Liver (tissue), 9 donors: ENCODE measurements around the gene ARHGEF28. TPM values are rescaled to one million over a fixed set of nuclear protein-coding genes. Genes with fewer than 3 reads are reported as not detected.

Experiments used
- DNase-seq: peaks from one replicate; pipeline ENCODE4 v3.0.0-alpha.2; 2017; ENCODE audit warnings: low spot score
- H3K27ac ChIP-seq, 2 donors: one replicate each; pipeline ENCODE4 v1.7.0; 2013; ENCODE audit warnings: inconsistent platforms in 2 of 2, low read length in 2 of 2, control low read depth in 1 of 2, low read depth in 1 of 2, mild to moderate bottlenecking in 1 of 2
- H3K27me3 ChIP-seq, 4 donors: one replicate each; pipeline versions ENCODE4 v1.6.1 to v1.7.0; 2013; ENCODE audit warnings: low read length in 3 of 4, inconsistent platforms in 1 of 4, mild to moderate bottlenecking in 1 of 4, moderate library complexity in 1 of 4; ENCODE audit not compliant: control insufficient read depth in 4 of 4, insufficient read depth in 4 of 4
- H3K36me3 ChIP-seq, 4 donors: one replicate each; pipeline versions ENCODE4 v1.6.1 to v1.7.0; 2013; ENCODE audit warnings: low read length in 3 of 4, mild to moderate bottlenecking in 3 of 4, low read depth in 1 of 4, moderate library complexity in 1 of 4; ENCODE audit not compliant: control insufficient read depth in 4 of 4, insufficient read depth in 3 of 4
- H3K4me1 ChIP-seq, 4 donors: one replicate each; pipeline versions ENCODE4 v1.6.1 to v1.7.0; 2013; ENCODE audit warnings: low read length in 3 of 4, mild to moderate bottlenecking in 3 of 4, moderate library complexity in 1 of 4; ENCODE audit not compliant: control insufficient read depth in 4 of 4, insufficient read depth in 4 of 4
- H3K4me3 ChIP-seq, 3 donors: one replicate each; pipeline versions ENCODE4 v1.6.1 to v1.7.0; 2013; ENCODE audit warnings: low read length in 3 of 3, control low read depth in 1 of 3, low read depth in 1 of 3, mild to moderate bottlenecking in 1 of 3
- H3K9ac ChIP-seq, 2 donors: one replicate each; pipeline ENCODE4 v1.7.0; 2013; ENCODE audit warnings: low read length in 2 of 2, mild to moderate bottlenecking in 2 of 2, moderate library complexity in 2 of 2, control low read depth in 1 of 2, low read depth in 1 of 2
- H3K9me3 ChIP-seq, 4 donors: one replicate each; pipeline versions ENCODE4 v1.6.1 to v1.7.0; 2013; ENCODE audit warnings: low read length in 3 of 4; ENCODE audit not compliant: control insufficient read depth in 4 of 4
- EGR1 ChIP-seq, 2 donors: IDR thresholded peaks; 2 replicates each; pipeline ENCODE4 v1.6.1; 2016 to 2018; ENCODE audit warnings: antibody characterized with exemption in 2 of 2, low read depth in 2 of 2
- FOXA1 ChIP-seq: IDR thresholded peaks from 2 replicates; pipeline ENCODE4 v1.6.1; 2016; ENCODE audit warnings: antibody characterized with exemption
- FOXA2 ChIP-seq: IDR thresholded peaks from 2 replicates; pipeline ENCODE4 v1.6.1; 2016; ENCODE audit warnings: antibody characterized with exemption
- GABPA ChIP-seq, 2 donors: IDR thresholded peaks in 1 of 2; conservative IDR thresholded peaks in 1 of 2; 2 replicates each; pipeline ENCODE4 v1.6.1; 2016; ENCODE audit warnings: antibody characterized with exemption in 2 of 2, mild to moderate bottlenecking in 1 of 2, moderate library complexity in 1 of 2
- HNF4A ChIP-seq, 2 donors: conservative IDR thresholded peaks; 2 replicates each; pipeline ENCODE4 v1.6.1; 2016; ENCODE audit warnings: antibody characterized with exemption in 2 of 2, mild to moderate bottlenecking in 2 of 2
- HNF4G ChIP-seq: IDR thresholded peaks from 2 replicates; pipeline ENCODE4 v1.6.1; 2016; ENCODE audit warnings: antibody characterized with exemption
- NR2F2 ChIP-seq: IDR thresholded peaks from 2 replicates; pipeline ENCODE4 v1.6.1; 2016; ENCODE audit warnings: antibody characterized with exemption
- RAD21 ChIP-seq, 2 donors: IDR thresholded peaks; 2 replicates each; pipeline ENCODE4 v1.6.1; 2016; ENCODE audit warnings: antibody characterized with exemption in 2 of 2, mild to moderate bottlenecking in 2 of 2
- SP1 ChIP-seq: IDR thresholded peaks from 2 replicates; pipeline ENCODE4 v1.6.1; 2018; ENCODE audit warnings: antibody characterized with exemption, mild to moderate bottlenecking
- TAF1 ChIP-seq: conservative IDR thresholded peaks from 2 replicates; pipeline ENCODE4 v1.6.1; 2016; ENCODE audit warnings: antibody characterized with exemption, mild to moderate bottlenecking
- YY1 ChIP-seq: IDR thresholded peaks from 2 replicates; pipeline ENCODE4 v1.6.1; 2016; ENCODE audit warnings: antibody characterized with exemption, mild to moderate bottlenecking
- WGBS: extraction: QIAGEN DNeasy Blood & Tissue Kit; methylation state at CpG from one replicate; pipeline ENCODE4 v1.1.7; 2013; 5-methylcytosine and 5-hydroxymethylcytosine counted together
- polyA plus RNA-seq, 2 donors: library from polyadenylated mRNA; stranded (reverse) in 1 of 2; unstranded in 1 of 2; fragments of 200-250 nt in 1 of 2; fragments of >200 nt in 1 of 2; fragmentation: Nextera tagmentation in 1 of 2; extraction: Ambion mirVana in 1 of 2; gene quantifications; one replicate each; pipeline versions ENCODE4 v1.2.1 to v1.2.3, GENCODE V29; 2013 to 2015
- total RNA-seq, 2 donors: library from RNA; depleted of rRNA; stranded (reverse); fragments of >200 nt; gene quantifications; one replicate each; pipeline ENCODE4 v1.2.3, GENCODE V29; 2014
- TF ChIP-seq, protein P1 (sequence below): IDR thresholded peaks from 2 replicates; pipeline ENCODE4 v1.6.1; 2016; ENCODE audit warnings: antibody characterized with exemption
- TF ChIP-seq, protein P2 (sequence below): IDR thresholded peaks from 2 replicates; pipeline ENCODE4 v1.6.1; 2016; ENCODE audit warnings: antibody characterized with exemption
- TF ChIP-seq, protein P3 (sequence below): fragments of 150-350 bp; IDR thresholded peaks from 2 replicates; pipeline ENCODE4 v1.5.1; 2017; ENCODE audit warnings: improper control_type of control experiment, low read depth, low read length; ENCODE audit not compliant: missing input control
- TF ChIP-seq, protein P4 (sequence below): IDR thresholded peaks from 2 replicates; pipeline ENCODE4 v1.6.1; 2016; ENCODE audit warnings: antibody characterized with exemption, mild to moderate bottlenecking
- TF ChIP-seq, protein P5 (sequence below): IDR thresholded peaks from 2 replicates; pipeline ENCODE4 v1.6.1; 2016; ENCODE audit warnings: antibody characterized with exemption
- donor health status: healthy.
- donor health status: healthy.
- donor health status: healthy.
- donor health status: healthy.
- donor health status: healthy.

Gene ARHGEF28
- total and polyA plus RNA-seq, 4 donors = 1.6 to 13.9 (median 3.6) TPM

DNA sequence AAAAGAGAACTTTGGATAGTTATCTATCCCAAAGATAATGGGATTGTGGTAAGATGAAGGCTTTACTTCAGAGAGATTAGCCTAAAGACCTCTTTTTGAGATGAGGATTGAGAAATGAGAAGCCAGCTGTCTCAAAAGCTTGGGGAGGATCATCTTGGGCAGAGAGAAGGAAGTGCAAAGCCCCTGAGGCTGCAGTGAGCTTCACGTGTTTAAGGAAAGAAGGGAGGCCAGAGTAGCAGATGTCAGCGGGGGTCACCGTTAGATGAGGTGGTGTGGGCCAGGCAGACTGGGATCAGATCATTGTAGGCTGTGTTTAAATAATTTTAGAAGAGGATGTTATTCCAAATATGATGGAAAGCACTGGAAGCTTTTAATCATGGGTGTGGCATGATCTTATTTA, 270.1 kb downstream of the ARHGEF28 start:
- Histone ChIP-seq H3K4me3 (no peak overlapping the region), H3K36me3 (no peaks in the 10 kb centered on the region), H3K9ac (no peak overlapping the region), H3K4me1 (peaks cover 0 to 4% (median 1%) of the 10 kb centered on the region in 4 donors), H3K9me3 (no peaks in the 10 kb centered on the region), H3K27ac (no peak overlapping the region), H3K27me3 (no peaks in the 10 kb centered on the region)
- TF ChIP-seq, protein P1, sequence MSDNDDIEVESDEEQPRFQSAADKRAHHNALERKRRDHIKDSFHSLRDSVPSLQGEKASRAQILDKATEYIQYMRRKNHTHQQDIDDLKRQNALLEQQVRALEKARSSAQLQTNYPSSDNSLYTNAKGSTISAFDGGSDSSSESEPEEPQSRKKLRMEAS = no peak
- TF ChIP-seq GABPA (IDR thresholded peaks at IDR 0.05 in 1 of 2, conservative IDR thresholded peaks at IDR 0.05 in 1 of 2) = no peak
- TF ChIP-seq HNF4G = no peak
- TF ChIP-seq TAF1 = no peak
- TF ChIP-seq NR2F2 = no peak
- TF ChIP-seq, protein P2, sequence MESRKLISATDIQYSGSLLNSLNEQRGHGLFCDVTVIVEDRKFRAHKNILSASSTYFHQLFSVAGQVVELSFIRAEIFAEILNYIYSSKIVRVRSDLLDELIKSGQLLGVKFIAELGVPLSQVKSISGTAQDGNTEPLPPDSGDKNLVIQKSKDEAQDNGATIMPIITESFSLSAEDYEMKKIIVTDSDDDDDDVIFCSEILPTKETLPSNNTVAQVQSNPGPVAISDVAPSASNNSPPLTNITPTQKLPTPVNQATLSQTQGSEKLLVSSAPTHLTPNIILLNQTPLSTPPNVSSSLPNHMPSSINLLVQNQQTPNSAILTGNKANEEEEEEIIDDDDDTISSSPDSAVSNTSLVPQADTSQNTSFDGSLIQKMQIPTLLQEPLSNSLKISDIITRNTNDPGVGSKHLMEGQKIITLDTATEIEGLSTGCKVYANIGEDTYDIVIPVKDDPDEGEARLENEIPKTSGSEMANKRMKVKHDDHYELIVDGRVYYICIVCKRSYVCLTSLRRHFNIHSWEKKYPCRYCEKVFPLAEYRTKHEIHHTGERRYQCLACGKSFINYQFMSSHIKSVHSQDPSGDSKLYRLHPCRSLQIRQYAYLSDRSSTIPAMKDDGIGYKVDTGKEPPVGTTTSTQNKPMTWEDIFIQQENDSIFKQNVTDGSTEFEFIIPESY = no peak
- no peak for TF ChIP-seq HNF4A (conservative IDR thresholded peaks at IDR 0.05)
- TF ChIP-seq FOXA1 = no peak
- no peak for TF ChIP-seq RAD21 (IDR thresholded peaks at IDR 0.05)
- no peak for TF ChIP-seq EGR1 (IDR thresholded peaks at IDR 0.05; ENCODE audit: low read depth in 2 of 2)
- no peak for TF ChIP-seq SP1
- 87% methylated on average over 3 of the region's 3 CpGs for WGBS
- DNase-seq = no peak

DNA sequence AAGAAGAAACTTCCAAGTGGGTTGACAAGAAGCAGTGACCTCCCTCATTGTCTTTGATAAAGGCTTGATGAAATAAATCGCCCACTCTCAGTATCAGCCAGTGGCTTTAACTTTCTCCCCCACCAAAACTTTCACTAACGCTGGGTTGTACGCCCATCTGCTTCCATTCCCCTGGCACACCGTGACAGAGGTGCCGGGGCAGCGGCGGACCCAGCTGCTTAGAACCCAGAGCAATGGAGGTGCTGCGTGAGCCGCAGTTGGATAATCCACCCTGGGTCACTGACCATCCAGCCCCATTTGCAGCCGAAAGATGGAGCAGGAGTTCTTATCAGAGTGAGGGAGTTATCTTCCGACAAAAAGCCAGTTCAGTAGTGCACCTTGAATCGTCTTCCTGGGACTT, 270.7 kb downstream of the ARHGEF28 start:
- Histone ChIP-seq H3K27ac (no peak overlapping the region), H3K27me3 (no peaks in the 10 kb centered on the region), H3K36me3 (no peaks in the 10 kb centered on the region), H3K4me3 (no peak overlapping the region), H3K9me3 (no peaks in the 10 kb centered on the region), H3K9ac (no peak overlapping the region), H3K4me1 (peaks cover 0 to 9% (median 5%) of the 10 kb centered on the region in 4 donors)
- no peak for DNase-seq
- TF ChIP-seq, protein P3, sequence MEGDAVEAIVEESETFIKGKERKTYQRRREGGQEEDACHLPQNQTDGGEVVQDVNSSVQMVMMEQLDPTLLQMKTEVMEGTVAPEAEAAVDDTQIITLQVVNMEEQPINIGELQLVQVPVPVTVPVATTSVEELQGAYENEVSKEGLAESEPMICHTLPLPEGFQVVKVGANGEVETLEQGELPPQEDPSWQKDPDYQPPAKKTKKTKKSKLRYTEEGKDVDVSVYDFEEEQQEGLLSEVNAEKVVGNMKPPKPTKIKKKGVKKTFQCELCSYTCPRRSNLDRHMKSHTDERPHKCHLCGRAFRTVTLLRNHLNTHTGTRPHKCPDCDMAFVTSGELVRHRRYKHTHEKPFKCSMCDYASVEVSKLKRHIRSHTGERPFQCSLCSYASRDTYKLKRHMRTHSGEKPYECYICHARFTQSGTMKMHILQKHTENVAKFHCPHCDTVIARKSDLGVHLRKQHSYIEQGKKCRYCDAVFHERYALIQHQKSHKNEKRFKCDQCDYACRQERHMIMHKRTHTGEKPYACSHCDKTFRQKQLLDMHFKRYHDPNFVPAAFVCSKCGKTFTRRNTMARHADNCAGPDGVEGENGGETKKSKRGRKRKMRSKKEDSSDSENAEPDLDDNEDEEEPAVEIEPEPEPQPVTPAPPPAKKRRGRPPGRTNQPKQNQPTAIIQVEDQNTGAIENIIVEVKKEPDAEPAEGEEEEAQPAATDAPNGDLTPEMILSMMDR = no peak
- TF ChIP-seq, protein P4, sequence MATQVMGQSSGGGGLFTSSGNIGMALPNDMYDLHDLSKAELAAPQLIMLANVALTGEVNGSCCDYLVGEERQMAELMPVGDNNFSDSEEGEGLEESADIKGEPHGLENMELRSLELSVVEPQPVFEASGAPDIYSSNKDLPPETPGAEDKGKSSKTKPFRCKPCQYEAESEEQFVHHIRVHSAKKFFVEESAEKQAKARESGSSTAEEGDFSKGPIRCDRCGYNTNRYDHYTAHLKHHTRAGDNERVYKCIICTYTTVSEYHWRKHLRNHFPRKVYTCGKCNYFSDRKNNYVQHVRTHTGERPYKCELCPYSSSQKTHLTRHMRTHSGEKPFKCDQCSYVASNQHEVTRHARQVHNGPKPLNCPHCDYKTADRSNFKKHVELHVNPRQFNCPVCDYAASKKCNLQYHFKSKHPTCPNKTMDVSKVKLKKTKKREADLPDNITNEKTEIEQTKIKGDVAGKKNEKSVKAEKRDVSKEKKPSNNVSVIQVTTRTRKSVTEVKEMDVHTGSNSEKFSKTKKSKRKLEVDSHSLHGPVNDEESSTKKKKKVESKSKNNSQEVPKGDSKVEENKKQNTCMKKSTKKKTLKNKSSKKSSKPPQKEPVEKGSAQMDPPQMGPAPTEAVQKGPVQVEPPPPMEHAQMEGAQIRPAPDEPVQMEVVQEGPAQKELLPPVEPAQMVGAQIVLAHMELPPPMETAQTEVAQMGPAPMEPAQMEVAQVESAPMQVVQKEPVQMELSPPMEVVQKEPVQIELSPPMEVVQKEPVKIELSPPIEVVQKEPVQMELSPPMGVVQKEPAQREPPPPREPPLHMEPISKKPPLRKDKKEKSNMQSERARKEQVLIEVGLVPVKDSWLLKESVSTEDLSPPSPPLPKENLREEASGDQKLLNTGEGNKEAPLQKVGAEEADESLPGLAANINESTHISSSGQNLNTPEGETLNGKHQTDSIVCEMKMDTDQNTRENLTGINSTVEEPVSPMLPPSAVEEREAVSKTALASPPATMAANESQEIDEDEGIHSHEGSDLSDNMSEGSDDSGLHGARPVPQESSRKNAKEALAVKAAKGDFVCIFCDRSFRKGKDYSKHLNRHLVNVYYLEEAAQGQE = no peak
- TF ChIP-seq FOXA1 (no peak), FOXA2 (no peak), YY1 (no peak), SP1 (no peak), RAD21 (IDR thresholded peaks at IDR 0.05) (no peak)
- TF ChIP-seq, protein P5, sequence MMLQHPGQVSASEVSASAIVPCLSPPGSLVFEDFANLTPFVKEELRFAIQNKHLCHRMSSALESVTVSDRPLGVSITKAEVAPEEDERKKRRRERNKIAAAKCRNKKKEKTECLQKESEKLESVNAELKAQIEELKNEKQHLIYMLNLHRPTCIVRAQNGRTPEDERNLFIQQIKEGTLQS = no peak
- WGBS = 98% methylated on average over 12 of the region's 12 CpGs
